Bronchial epithelial cell (primary cell): ENCODE measurements around the gene TOR4A. TPM values are rescaled to one million over a fixed set of nuclear protein-coding genes. Genes with fewer than 3 reads are reported as not detected.

Experiments used
- DNase-seq: peaks from one replicate; pipeline ENCODE4 v3.0.0-alpha.2; 2010; ENCODE audit warnings: low read depth
- FAIRE-seq: peaks from 2 replicates; lab custom pipeline; 2011; peaks lifted over from hg19 to GRCh38; lab: Jason Lieb, UNC
- H3K27me3 ChIP-seq: 2 replicates; pipeline ENCODE4 v1.5.1; 2011; ENCODE audit warnings: low read length; ENCODE audit not compliant: control insufficient read depth, insufficient read depth
- H3K36me3 ChIP-seq: 2 replicates; pipeline ENCODE4 v1.5.1; 2011; ENCODE audit warnings: low read length; ENCODE audit not compliant: control insufficient read depth, insufficient read depth
- H3K4me3 ChIP-seq: 2 replicates; pipeline ENCODE4 v1.5.1; 2011; ENCODE audit warnings: mild to moderate bottlenecking, low read depth, low read length, control low read depth
- CTCF ChIP-seq: IDR thresholded peaks from 2 replicates; pipeline ENCODE4 v1.5.1; 2011; ENCODE audit warnings: mild to moderate bottlenecking, moderate library complexity, low read length, control low read depth, inconsistent platforms; ENCODE audit not compliant: insufficient read depth, severe bottlenecking
- total RNA-seq: library from RNA; depleted of rRNA; stranded (reverse); fragments of >200 nt; gene quantifications from 2 replicates; pipeline ENCODE4 v1.2.1, GENCODE V29; 2014

Gene TOR4A
- total RNA-seq, 1 donor from 2014 or later, result 18.7 TPM

- peak overlapping the region; percentile 48 for H3K4me3 ChIP-seq
- FAIRE-seq (no peak), DNase-seq (peak; percentile 69)
- no peaks in the 10 kb centered on the region for H3K27me3 ChIP-seq
- TF ChIP-seq CTCF, result no peak
- no peaks in the 10 kb centered on the region for H3K36me3 ChIP-seq
Observed at GRCh38 chr9:137303151-137303892, 25.8 kb downstream of the TOR4A start.

- H3K36me3 ChIP-seq, result no peaks in the 10 kb centered on the region
- DNase-seq, result no peak
- FAIRE-seq, result no peak
- TF ChIP-seq CTCF, result no peak
- no peaks in the 10 kb centered on the region for H3K27me3 ChIP-seq
- H3K4me3 ChIP-seq, result no peak overlapping the region
Observed at GRCh38 chr9:137303893-137304382, 26.4 kb downstream of the TOR4A start.

GRCh38 chr9:137304383-137305059 is 27.0 kb downstream of the TOR4A start:
- no peak for DNase-seq
- no peak overlapping the region for H3K4me3 ChIP-seq
- peak; percentile 41 for TF ChIP-seq CTCF
- no peak for FAIRE-seq
- H3K27me3 ChIP-seq, result no peaks in the 10 kb centered on the region
- no peaks in the 10 kb centered on the region for H3K36me3 ChIP-seq

GRCh38 chr9:137305060-137305797 is 27.7 kb downstream of the TOR4A start:
- no peak for FAIRE-seq
- H3K4me3 ChIP-seq, result peak overlapping the region; percentile 13
- H3K27me3 ChIP-seq, result no peaks in the 10 kb centered on the region
- peak; percentile 55 for DNase-seq
- no peaks in the 10 kb centered on the region for H3K36me3 ChIP-seq
- peak; percentile 47 for TF ChIP-seq CTCF

- no peak for TF ChIP-seq CTCF
- FAIRE-seq (no peak), DNase-seq (no peak)
- no peaks in the 10 kb centered on the region for H3K36me3 ChIP-seq
- H3K27me3 ChIP-seq, result no peaks in the 10 kb centered on the region
- no peak overlapping the region for H3K4me3 ChIP-seq
Observed at GRCh38 chr9:137305798-137306065, 28.2 kb downstream of the TOR4A start.
